T47D (cell line): ENCODE data around the gene MKRN2OS.

ENCODE experiments used
- DNase-seq, 2 experiments: peaks; one replicate each; pipeline versions ENCODE4 v3.0.0 to v3.0.0-alpha.2; 2011 to 2012; ENCODE audit warnings: low read depth in 1 of 2, low spot score in 1 of 2
- JUND ChIP-seq: IDR thresholded peaks from 2 replicates; pipeline ENCODE4 v1.6.1; 2012; ENCODE audit warnings: low read depth
- in situ Hi-C: cut with HindIII; loops from 2 replicates; pipeline ENCODE4 v1.10.0; 2016; ENCODE audit warnings: low sequenced_read_pairs, low pct_unique_long_range_greater_than_20kb

MKRN2OS gene

GRCh38 chr3:12545473-12545791 lies at the start of gene MKRN2OS:
Gene MKRN2OS, minus strand, starts transcription at chr3:12545499. Its CDS starts 35 bp downstream, at chr3:12545464.
- peak; percentile 64 to 95 for DNase-seq
- in situ Hi-C loops = no loop called here
- no peak for TF ChIP-seq JUND

- TF ChIP-seq JUND = no peak
- DNase-seq = no peak
- in situ Hi-C loops = no loop called here
Measured at GRCh38 chr3:12593473-12593872, 48.2 kb upstream of the MKRN2OS start.

GRCh38 chr3:12591997-12592715 lies 46.9 kb upstream of the MKRN2OS start:
- in situ Hi-C loops = no loop called here
- no peak for TF ChIP-seq JUND
- DNase-seq = no peak

- no peak for TF ChIP-seq JUND
- no peak for DNase-seq
- in situ Hi-C loops = no loop called here
Measured at GRCh38 chr3:12591456-12591855, 46.2 kb upstream of the MKRN2OS start.

- in situ Hi-C loops = no loop called here
- TF ChIP-seq JUND = no peak
Measured at GRCh38 chr3:12590096-12590495, 44.8 kb upstream of the MKRN2OS start.

GRCh38 chr3:12588039-12589009 lies 43.0 kb upstream of the MKRN2OS start:
- DNase-seq = no peak
- in situ Hi-C loops = no loop called here
- TF ChIP-seq JUND = no peak

More at GRCh38 chr3:12590096-12590495, 44.8 kb upstream of the MKRN2OS start:
- no peak for DNase-seq

GRCh38 chr3:12586403-12586802 lies 41.1 kb upstream of the MKRN2OS start:
- no peak for DNase-seq

GRCh38 chr3:12585970-12586369 lies 40.7 kb upstream of the MKRN2OS start:
- no peak for TF ChIP-seq JUND
- in situ Hi-C loops = no loop called here
- DNase-seq = no peak

More at GRCh38 chr3:12586403-12586802, 41.1 kb upstream of the MKRN2OS start:
- in situ Hi-C loops = no loop called here
- TF ChIP-seq JUND = no peak

- in situ Hi-C loops = no loop called here
- TF ChIP-seq JUND = no peak
- no peak for DNase-seq
Measured at GRCh38 chr3:12585181-12585580, 39.9 kb upstream of the MKRN2OS start.

GRCh38 chr3:12584083-12584482 lies 38.8 kb upstream of the MKRN2OS start:
- in situ Hi-C loops = no loop called here
- DNase-seq = no peak
- no peak for TF ChIP-seq JUND

GRCh38 chr3:12583280-12583679 lies 38.0 kb upstream of the MKRN2OS start:
- in situ Hi-C loops = no loop called here
- TF ChIP-seq JUND = no peak
- no peak for DNase-seq

GRCh38 chr3:12582730-12583129 lies 37.4 kb upstream of the MKRN2OS start:
- TF ChIP-seq JUND = no peak
- no peak for DNase-seq
- in situ Hi-C loops = no loop called here

GRCh38 chr3:12579905-12580304 lies 34.6 kb upstream of the MKRN2OS start:
- no peak for TF ChIP-seq JUND
- in situ Hi-C loops = no loop called here
- no peak for DNase-seq
